GM21360 (cell line): Measurements from ENCODE around the gene FCN3.

ENCODE experiments used
- ATAC-seq: cut with Tn5 transposase; IDR thresholded peaks from one replicate; pipeline ENCODE4 v1.9.1; 2021; ENCODE audit warnings: mild to moderate bottlenecking, moderate library complexity; ENCODE audit not compliant: unreplicated experiment

FCN3 gene

DNA sequence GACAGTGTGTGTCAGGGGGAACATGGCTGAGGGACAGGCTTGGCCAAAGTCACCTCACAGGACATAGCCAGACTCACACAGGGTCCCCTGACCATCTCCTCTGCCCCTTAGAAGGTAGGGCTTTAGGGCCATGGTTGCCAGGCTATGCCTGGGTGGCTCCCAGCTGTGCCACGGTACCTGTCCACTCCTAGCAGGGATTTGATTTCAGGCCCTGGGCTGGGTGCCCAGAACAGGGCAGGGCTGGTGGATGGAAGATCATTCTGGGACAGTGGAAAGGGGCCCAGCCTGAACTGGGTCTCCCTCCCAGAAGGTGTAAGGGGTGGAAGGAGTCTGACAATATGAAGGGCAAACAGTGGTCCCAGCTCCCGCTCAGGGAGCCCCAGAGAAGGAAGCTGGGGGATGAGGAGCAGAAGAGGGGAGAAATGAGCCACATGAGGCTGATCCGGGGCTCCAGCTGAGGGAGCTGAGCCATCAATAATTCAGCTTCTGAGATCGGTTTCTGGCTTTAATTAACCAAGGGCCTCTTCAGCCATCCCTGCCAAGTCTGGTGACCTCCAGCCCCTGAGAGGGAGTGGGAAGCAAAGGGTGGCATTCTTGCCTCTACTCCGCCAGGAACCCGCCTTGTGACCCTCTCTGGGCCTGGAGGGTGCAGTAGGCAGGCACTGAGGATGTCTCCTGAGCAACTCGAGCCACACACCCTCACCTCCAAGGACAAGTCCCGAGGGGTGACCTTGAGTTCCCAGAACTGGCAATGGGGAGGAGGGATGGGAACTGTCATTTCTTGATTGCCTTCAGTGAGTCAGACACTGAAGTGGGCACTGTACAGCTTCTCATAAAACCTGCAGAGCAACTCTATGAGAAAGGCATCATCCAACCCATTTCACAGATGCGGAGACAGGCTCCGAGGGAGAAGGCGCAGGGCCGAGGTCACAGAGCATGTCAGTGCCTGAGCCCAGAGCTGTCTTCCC is 6.4 kb upstream of the FCN3 start:
- no peak for ATAC-seq

DNA sequence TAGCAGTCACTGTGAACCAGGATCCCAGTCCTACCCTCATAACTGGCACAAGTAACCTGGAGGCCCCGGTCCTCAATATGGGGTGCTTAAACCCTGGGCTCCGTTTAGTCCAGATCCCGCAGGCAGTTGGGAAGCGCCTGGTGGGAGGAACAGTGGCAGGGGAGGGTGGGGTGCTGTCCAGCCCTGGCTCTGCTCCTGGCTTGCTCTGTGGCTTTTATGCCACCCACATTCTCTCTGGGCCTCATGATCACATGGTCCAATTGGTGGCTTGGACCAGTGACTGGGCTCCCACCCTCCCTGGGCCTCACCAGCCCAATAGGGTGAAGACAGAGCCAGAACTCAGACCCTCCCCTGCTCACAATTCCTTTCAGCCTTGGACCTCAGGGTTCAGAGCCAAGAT is 5.6 kb upstream of the FCN3 start:
- ATAC-seq: no peak

DNA sequence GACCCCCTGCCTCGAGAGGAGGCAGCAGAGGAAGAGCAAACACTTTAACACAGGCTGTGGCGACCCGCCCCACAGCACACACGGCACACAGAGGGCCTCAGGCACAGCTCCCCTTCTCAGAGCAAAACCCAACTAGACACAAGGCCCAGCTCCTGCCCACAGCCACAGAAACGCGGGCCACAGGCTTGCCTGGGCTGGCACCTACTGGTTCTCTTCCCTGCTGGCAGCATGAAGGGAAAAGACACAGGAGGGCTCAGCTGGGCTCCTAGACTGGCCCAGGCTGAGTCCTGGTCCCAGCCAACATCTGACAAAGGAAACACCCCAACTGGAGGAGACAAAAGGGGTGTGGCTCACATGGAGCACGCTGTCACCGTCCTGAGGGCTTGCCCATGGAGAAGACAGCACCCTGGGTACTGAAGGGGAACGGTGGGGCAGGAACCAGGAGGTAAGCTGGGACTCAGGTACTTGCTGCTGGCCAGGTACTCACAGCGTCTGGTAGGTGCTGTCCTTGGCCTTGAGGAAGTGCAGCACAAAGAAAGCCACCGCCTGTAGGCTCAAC is 5.0 kb upstream of the FCN3 start:
- no peak for ATAC-seq

DNA sequence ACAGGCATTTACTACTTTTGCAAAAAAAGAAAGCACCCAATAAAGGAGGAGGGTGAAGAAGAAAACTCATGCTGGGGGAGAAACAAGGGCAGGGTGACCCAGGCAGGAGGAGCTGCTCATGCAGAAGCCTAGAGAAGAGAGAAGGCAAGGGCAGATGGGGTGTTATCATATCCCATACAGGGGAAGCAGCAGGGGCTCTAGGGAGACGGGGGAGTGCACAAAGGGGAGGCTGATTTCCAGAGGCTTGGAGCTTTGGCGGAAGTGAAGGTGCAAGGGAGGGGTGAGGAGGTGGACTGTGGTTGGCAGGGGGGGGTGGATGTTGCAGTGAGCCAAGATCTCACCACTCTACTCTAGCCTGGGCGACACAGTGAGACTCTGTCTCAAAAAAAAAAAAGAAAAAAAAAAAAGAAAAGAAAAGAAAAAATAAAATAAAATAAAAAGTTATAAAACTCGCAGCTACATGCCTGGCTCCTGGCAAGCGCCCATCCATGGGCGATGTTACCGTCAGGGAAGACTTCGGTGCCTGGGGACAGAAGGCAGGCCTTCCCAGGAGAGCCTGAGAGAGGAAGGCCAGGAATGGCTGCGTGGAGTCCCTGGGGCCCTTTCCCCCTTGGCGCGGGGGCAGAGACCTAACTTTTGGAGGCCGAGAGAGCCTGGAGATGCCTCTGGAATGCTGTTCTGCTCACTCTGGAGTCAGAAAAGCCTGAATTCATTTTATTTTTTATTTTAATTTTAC is 3.3 kb upstream of the FCN3 start:
- ATAC-seq: no peak

DNA sequence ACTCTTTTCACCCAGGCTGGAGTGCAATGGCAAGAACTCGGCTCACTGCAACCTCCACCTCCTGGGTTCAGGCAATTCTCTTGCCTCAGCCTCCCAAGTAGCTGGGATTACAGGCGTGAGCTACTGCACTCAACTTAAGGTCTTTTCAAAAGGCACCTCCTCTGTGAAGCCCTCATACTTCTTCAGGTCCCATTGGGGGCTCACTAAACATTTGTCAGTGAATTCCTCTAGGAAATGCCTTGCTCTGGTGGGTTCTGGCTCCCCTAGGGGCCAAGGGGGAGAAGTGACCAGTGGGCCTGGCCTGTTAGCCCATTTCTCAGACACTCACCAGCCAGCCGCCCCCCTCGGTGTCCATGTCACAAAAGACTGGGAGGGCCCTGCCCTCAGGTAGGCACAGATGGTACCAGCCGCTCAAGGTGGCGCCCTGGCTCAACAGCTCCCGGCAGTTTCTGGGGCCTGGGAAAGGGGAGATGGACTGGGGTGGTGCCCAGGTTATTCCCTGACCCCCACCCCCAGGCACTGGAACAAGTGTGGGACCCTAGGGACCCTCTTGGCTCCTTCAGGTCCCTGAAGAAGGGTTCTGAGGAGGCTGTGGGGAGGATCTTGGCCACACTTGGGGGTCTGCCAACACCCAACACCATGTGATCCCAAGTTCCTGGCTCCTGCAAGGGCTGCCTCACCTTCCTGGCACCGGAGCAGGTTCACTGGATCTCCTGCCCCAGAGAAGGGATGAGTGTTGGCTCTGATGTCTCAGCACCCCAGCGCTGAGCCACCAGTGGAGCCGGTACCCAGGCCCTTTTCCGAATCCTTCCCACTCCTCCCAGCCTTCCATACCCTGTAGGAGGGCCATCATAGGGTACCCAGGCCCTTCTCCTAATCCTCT is 1.6 kb downstream of the FCN3 start:
- no peak for ATAC-seq

DNA sequence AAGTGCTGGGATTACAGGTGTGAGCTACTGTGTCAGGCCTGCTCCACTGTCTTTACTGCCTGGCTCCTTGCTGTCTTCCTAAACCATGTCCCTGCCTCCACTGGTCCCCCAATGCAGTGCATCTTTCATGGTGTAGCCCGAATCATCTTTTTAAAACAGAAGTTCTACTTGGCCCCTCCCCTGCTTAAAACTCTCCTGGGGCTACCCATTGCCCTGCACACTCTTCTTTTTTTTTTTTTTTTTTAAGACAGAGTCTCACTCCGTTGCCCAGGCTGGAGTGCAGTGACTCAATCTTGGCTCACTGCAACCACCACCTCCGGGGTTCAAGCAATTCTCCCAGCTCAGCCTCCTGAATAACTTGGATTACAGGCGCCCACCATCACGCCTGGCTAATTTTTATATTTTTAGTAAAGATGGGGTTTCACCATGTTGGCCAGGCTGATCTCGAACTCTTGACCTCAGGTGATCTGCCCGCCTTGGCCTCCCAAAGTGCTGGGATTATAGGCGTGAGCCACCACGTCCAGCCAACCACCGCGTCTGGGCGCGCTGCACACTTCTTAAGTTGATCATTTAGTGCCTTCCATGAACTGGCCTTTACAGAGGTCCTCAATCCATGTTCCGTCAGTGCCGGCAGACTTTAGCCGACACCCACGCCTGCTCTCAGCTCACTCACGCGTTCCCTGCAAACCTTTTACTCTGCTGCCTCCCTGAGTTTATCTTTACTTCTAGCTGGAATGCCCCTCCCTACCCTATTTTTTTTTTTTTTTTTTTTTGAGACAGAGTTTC is 2.4 kb downstream of the FCN3 start:
- no peak for ATAC-seq

DNA sequence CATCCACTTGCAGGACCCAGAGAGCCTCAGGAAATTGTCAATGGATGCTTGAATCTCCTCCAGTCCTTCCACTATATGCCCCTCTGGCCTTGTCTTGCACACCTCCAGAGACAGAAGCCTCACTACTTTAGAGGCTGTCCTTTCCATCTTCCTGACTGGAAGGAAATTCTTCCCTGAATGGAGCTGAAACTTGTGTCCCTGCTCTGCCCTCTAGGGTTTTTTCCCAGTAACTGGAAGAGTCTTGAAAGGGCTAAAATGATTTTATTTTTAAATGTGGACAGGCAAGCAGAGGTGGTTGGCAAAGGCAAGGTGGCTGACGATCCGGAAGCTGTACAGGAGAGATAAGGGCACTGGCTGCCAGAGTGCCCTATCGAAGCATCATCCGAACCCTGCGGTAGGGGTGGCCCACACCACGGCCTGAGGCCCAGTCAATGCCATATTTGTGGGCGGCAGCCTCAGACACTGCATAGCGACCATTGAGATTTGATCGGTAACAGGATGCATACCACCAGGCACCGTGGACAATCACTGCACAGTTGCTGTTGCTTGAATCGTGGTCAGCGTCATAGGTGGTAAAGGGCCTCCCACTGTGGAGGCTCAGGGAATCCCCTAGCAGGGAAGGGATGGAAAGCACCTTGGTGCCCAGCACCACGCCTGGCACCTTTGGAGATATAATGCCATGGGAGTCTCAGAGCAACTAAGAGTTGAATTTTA is 5.6 kb downstream of the FCN3 start:
- no peak for ATAC-seq

DNA sequence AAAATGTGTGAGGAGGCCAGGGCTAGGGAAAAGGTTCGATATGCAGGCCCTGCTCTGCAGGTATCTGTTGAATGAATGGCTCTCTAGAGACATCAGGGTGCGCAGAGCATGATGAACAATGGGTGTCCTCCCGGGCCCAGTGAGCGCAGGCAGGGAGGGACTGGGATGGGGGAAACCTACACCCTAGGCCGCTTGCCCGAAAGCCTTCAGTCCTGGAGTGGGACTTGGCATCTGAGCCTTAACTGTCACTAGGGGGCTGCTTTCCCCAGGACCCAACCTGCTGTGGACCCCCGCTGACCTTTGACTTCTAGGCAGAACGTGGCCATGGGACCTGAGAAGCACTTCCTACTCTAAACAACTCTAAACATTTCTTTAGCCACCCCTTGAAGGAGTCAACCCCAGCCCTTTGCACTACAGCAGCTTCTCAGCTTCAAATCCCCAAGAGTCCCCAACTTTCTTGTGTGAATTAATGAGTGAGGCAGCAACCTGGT is 7.4 kb downstream of the FCN3 start:
- no peak for ATAC-seq

DNA sequence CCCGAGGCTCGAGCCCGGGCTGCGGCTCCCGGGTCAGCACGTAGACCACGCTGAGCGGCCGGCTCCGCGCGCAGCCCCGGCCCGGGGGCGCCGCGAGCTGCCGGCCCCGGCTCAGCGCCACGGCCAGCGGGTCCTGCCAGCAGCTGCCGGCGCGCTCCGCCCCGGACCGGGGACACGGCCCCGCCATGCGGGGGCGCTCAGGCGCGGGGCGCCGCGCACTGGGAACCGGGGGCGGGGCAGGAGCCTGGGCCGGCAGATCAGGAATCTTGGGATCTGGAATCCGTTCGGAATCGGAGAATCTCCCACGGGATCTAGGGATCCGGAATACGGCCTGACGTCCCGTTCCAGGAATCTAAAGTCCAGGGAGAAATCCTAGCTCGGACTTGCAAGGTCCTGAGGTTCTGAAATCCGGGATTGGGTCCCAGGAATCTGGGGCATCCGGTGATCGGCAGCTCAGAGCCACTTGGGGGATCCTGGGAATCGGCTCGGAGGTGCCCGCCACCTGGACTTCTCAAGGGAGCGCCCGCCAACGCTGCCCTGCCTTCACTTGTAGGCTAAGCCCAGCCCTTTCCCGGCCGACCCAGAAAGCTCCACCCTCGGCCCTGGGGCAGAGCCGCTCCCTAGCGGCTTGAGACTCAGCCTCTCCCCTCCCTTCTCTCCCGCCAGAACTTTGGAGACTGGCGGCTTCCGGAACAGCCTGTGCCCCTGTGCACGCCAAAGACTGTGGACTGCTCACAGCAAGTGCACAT is 8.0 kb downstream of the FCN3 start, which contains the start of gene MAP3K6:
Gene MAP3K6 (minus strand): TSS at position 551 of the 749 bp plus-strand sequence. CDS start 364 bp downstream, at position 187.
- peak; percentile 42 for ATAC-seq

DNA sequence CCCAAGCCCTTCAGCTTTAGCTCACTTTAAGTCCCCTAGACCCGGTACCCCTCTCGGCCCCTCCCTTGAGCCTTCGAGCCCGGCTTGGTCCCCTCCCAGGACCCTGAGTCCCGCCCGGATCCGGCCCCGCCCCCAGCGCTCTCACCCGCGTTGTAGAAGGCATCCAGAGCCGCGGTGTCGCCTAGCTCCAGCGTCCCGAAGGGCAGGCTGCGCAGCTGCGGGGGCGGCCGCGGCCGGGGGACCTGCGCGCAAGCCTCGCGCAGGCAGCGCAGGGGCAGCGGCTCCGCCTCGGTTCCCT is 8.6 kb downstream of the FCN3 start:
- ATAC-seq: peak; percentile 37

DNA sequence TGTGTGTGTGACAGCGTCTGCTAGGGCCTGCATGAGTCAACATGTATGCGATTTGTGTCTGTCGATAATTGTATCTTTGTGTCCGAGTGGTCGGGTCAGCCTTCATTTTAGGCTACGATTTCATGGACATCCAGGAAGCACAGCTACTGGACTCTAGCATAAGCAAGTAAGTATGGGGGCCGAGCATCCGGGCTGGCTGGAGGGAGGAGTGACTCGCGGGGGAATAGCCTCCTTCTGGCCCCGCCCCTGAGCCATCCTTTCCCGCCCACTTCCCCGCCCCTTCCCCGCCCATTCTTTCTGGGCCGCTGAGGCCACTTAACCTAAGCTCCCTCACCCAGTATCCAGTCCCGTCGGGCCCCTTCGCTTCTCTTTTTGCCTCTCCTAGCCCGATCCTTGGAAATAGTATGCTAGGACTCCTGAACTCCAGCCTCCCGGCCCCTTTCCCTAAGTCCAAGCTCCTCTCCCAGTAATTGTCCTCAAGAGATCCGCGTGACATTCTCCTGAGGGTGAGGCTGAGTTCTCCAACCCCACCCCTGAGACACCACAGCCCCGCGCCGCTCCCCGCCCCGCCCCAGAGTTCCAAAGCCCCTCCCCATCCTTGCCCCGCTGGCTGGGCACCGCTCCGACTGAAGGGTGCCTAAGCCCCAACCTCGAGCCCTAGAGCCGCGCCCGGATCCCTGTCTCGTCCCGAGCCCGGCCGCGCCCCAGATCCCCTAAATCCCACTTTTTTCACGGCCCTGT is 9.1 kb downstream of the FCN3 start:
- ATAC-seq: peak; percentile 30

DNA sequence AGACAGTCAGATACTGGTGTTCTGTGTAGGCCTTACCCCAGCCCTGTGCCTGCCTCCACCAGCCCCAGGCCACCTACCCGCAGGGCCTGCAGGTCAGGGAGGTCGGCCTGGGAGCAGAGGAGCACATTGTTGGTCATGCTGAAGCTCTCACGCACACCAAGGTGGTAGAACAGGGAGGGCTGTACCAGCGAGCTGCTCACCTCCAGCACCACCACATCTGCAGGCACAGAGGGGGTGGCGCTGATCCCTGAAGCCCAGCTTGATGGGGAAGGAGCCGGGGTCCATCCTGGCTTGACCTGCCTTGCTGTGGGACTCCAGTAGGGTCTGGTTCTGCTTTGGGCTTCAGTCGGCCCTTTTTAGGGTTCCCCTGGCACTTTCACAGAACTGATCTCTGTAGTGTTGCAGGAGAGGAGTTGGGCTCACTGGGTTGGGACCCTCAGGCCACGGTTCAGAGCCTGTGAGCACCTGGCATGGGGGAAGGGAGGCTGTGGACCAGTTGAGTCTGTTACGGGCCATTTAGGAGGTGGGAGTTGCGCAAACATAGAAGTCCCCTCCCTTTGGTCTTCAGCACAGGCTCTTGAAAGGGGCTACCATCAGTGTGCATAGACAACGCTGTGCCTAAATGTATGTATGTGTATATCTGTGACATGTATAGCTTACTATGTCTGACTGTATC is 9.8 kb downstream of the FCN3 start:
- ATAC-seq: no peak

DNA sequence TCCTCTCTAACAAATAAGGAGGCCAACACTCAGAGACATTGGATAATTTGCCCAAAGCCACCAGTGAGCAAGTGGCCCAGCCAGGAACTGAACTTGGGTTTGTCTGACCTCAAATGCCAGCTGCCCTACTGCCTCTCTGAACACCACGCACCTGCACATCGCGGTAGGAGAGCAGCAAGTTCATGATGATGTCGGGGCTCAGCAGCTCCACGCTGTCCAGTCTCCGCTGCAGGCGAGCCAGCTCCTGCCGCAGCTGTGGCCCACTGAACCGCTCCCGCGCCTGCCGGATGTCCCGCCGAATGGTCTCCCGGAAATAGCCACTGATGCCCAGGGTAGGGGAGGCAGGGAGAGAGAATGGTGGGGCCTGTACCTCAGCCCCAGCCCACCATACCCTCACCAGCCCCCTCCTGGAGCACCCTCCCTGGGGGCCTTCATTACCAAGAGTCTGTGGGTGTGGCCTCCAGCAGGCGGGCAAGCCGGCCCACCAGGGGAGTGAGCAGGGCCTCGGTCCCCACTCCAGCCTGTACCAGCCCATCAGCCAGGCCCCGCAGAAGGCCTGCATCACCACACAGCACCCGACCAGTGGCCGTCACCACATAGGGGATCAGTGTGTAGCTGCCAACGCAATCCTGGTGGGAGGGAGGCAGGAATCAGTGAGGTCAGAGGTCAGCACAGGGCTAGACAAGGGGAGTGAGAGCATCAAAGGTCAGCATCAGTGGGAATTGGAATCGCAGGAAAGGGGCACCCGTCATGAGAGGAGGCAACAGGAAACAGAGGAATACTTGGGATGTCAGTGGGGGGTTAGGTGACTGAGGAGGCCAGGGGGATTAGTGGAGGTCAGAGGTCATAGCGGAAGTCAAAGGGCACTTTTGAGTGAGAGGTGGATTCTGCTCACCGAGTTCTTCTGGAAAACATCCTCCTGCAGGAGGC is 10.6 kb downstream of the FCN3 start:
- ATAC-seq: no peak

DNA sequence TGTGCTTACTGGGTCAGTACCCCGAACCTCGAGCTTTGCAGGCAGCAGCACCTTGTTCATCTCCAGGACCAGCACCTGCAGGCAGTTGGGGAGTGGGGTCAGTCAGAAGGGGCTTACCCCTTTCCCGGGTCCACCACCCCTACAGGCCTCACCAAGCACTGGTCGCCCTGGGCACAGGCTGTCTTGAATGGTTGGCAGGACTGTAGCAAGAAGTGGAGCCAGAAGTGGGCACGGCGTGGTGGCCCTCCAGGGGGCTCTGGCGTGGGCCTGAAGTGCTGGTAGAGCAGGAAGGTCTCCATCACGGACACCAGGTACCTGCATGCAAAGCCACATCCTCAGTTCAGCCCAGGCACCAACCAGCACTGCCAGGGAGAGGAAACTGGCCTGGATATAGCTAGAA is 13.1 kb downstream of the FCN3 start:
- no peak for ATAC-seq

DNA sequence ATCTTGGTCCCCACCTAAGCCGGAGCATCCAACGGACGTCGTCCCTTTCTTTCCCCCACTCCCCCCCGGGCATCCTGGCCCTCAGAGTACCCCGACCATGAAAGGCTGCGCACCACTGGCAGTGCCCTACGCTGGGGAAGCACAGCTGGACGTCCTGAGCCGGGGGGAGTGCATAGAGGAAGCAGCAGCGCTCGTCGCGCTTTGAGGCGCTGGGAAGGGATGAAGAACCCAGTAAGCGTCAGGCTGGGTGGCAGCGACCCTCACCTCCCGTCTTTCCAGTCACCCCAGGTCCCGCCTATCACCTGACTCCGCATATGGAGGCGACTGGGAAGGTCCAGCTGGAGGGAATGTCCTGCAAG is 13.6 kb downstream of the FCN3 start:
- no peak for ATAC-seq
